LNCaP clone FGC (cell line): ENCODE data around the gene GATD1.

ENCODE experiments used
- DNase-seq: peaks from one replicate; pipeline ENCODE4 v3.0.0-alpha.2; 2011; ENCODE audit warnings: low read depth
- H3K4me3 ChIP-seq: 2 replicates; pipeline ENCODE4 v1.5.1; 2011; ENCODE audit warnings: mild to moderate bottlenecking, low read depth, low read length, control low read depth
- TF ChIP-seq, protein P1 (sequence below): IDR thresholded peaks from 2 replicates; pipeline ENCODE4 v1.5.1; 2012; ENCODE audit warnings: mild to moderate bottlenecking; ENCODE audit not compliant: control insufficient read depth, insufficient read depth; ENCODE audit errors: extremely low read depth

GATD1 gene

GRCh38 chr11:761526-762108, 15.7 kb downstream of the GATD1 start:
- TF ChIP-seq, protein P1, sequence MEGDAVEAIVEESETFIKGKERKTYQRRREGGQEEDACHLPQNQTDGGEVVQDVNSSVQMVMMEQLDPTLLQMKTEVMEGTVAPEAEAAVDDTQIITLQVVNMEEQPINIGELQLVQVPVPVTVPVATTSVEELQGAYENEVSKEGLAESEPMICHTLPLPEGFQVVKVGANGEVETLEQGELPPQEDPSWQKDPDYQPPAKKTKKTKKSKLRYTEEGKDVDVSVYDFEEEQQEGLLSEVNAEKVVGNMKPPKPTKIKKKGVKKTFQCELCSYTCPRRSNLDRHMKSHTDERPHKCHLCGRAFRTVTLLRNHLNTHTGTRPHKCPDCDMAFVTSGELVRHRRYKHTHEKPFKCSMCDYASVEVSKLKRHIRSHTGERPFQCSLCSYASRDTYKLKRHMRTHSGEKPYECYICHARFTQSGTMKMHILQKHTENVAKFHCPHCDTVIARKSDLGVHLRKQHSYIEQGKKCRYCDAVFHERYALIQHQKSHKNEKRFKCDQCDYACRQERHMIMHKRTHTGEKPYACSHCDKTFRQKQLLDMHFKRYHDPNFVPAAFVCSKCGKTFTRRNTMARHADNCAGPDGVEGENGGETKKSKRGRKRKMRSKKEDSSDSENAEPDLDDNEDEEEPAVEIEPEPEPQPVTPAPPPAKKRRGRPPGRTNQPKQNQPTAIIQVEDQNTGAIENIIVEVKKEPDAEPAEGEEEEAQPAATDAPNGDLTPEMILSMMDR: no peak
- H3K4me3 ChIP-seq: no peak overlapping the region
- no peak for DNase-seq

- H3K4me3 ChIP-seq: no peak overlapping the region
- no peak for DNase-seq
- TF ChIP-seq, protein P1: no peak
Measured at GRCh38 chr11:760236-760635, 17.1 kb downstream of the GATD1 start.

- no peak overlapping the region for H3K4me3 ChIP-seq
Measured at GRCh38 chr11:749731-750130, 27.6 kb downstream of the GATD1 start.

DNA sequence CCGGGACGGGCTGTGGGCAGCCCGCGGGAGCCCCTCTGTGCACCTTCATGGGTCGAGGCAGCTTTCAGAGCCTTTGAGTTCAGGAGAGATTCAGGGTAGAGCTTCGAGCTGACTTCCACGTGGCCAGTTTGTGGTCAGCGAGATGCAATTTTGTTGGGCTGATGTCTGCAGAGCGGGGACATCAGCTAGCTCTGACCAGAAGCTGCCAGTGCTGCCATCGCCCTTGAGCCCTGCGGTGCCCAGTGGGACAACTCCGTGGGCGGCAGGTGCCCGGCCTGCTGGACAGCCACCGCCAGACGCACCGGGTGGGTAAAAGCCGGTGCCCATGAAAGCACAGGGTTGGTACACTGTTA, 29.3 kb downstream of the GATD1 start:
- TF ChIP-seq, protein P1: no peak
- H3K4me3 ChIP-seq: peak overlapping the region; percentile 93
- no peak for DNase-seq

More at GRCh38 chr11:749731-750130, 27.6 kb downstream of the GATD1 start:
- no peak for DNase-seq
- TF ChIP-seq, protein P1: no peak

DNA sequence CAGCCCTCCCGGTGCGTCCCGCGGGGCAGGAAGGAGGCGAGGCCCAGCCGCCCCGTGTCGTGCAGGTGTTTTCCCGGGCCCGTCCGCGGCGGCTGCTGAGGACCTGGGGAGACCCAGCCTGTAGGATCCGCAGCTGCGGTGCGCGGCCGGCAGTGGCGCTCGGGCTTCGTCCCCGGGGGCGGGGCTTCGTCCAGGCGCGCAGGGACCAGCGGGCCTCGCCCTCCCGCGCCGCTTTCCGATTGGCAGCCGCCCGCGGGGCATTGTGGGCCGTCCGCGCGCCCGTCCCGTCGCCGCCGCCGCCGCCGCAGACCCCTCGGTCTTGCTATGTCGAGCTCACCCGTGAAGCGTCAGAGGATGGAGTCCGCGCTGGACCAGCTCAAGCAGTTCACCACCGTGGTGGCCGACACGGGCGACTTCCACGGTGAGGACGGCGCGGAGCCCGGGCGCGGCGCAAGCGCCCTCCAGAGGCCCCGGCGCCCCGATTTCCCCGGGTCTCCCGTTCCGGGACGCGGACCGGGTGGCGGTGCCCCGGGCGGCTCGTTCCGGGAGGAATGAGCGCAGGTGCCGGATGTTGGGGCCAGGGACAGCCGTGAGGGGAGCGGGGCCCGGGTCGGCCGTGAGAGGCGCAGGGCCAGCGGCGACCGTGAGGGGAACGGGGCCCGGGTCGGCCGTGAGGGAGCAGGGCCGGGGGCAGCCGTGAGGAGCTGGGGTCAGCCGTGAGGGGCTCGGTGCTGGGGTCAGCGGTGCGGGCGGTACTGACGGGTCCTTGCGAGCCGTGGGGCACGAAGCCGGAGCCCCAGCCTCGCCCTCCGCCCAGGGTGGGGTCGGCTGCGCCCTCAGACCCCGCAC, 29.9 kb downstream of the GATD1 start, which contains the start of gene TALDO1:
Gene TALDO1, plus strand, starts transcription at position 307 of the 849 bp plus-strand sequence. Its CDS starts 18 bp downstream, at position 325.
- peak; percentile 43 for DNase-seq
- H3K4me3 ChIP-seq: peak within 1 kb of the TSS; percentile 93
- TF ChIP-seq, protein P1: peak; percentile 36

- peak overlapping the region; percentile 93 for H3K4me3 ChIP-seq
- DNase-seq: no peak
- TF ChIP-seq, protein P1: no peak
Measured at GRCh38 chr11:746289-747157, 30.8 kb downstream of the GATD1 start.
